Measurements from ENCODE around the gene NME2. TPM values are rescaled to one million over a fixed set of nuclear protein-coding genes. Genes with fewer than 3 reads are reported as not detected.

The NME2 gene
- total and polyA plus RNA-seq, 2 of the 8 experiments (the other 6 are each of a cell fraction or from before 2014, with no cell fraction given) = 827 to 929 TPM

DNA sequence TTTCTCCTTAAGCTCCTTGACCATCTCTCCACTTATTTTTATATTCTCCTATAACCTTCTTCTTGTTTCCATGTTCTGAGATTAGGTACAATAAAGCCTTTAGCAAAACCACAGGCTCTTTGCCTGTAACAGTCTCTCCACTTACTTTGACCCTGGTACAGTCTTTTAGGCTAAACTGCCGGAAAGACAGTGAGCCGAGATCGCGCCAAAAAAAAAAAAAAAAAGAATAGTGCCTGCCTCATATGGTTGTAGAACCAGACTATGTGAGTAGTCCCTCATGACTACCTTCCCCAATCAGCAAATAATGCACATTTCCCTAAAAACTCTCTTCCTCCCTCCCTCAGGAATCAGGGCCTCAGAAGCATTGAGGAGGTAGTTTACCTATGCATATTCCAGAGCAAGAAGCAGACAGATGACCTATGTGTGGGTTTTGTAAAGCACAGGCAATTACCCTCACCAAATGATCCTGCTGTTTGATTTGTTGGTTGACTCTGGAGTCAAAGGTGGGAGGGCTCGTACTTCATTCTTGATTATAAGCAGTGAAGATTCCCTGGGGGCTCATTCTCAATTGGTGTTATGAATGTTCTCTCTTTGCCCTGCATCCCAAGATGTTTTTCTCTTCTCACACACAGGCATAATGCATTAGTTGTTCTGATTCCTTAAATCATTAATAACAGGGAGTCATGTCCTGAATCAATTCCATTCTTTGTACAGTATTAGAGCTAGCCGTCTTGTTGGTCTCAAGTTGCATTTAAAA lies 21.8 kb upstream of the NME2 start:
- Histone ChIP-seq H3K4me3 (ENCODE audit: extremely low read depth in 1 of 4, insufficient read depth in 2 of 4, low read depth in 3 of 4, low read length in 4 of 4) (no peak overlapping the region), H3K36me3 (ENCODE audit: control insufficient read depth in 2 of 4, insufficient read depth in 4 of 4, low read length in 3 of 4) (no peaks in the 10 kb centered on the region), H3K27me3 (replicated peaks in 1 of 4; ENCODE audit: control insufficient read depth in 3 of 4, extremely low read depth in 1 of 4, insufficient read depth in 3 of 4, low read length in 3 of 4) (no peaks in the 10 kb centered on the region), H4K20me1 (replicated peaks in 1 of 2; ENCODE audit: control insufficient read depth in 1 of 2, insufficient read depth in 2 of 2, low read length in 2 of 2) (no peaks in the 10 kb centered on the region), H3K4me1 (replicated peaks in 1 of 4; ENCODE audit: control insufficient read depth in 3 of 4, insufficient read depth in 4 of 4, low read length in 3 of 4) (0 out of 7 replicates have a peak, but pooled peaks cover 0 to 2% (median 0%) of the 10 kb centered on the region in 4 experiments), H3K23ac (ENCODE audit: insufficient read length) (no peak overlapping the region), H3K79me2 (ENCODE audit: control insufficient read depth in 1 of 2, insufficient read depth in 2 of 2, low read length in 2 of 2) (no peaks in the 10 kb centered on the region), H4K91ac (replicated peaks; ENCODE audit: insufficient read length, low read length) (no peak overlapping the region), H3K27ac (ENCODE audit: low read depth, low read length) (no peak overlapping the region), H3K23me2 (ENCODE audit: low read depth, low read length) (no peaks in the 10 kb centered on the region), H2BK120ac (replicated peaks; ENCODE audit: low read depth, low read length) (no peak overlapping the region), H2BK20ac (ENCODE audit: low read length) (no peak overlapping the region), H3K18ac (ENCODE audit: extremely low read depth, low read length) (no peak overlapping the region), H2BK5ac (ENCODE audit: low read depth, low read length) (no peak overlapping the region), H2BK12ac (ENCODE audit: low read depth, low read length) (no peak overlapping the region), H2BK15ac (ENCODE audit: low read length) (no peak overlapping the region), H3K14ac (ENCODE audit: insufficient read length) (no peak overlapping the region), H3K4ac (replicated peaks; ENCODE audit: insufficient read length, low read depth, low read length) (no peak overlapping the region), H3K56ac (replicated peaks; ENCODE audit: insufficient read length, low read depth, low read length) (no peak overlapping the region), H4K8ac (ENCODE audit: extremely low read depth, insufficient read depth, low read length) (no peak overlapping the region), H3K9ac (replicated peaks in 1 of 4; ENCODE audit: extremely low read depth in 1 of 4, low read depth in 3 of 4, low read length in 3 of 4) (no peak overlapping the region), H2AK5ac (ENCODE audit: low read depth, low read length) (no peak overlapping the region), H3K79me1 (ENCODE audit: low read depth, low read length) (no peaks in the 10 kb centered on the region), H2AFZ (ENCODE audit: low read length) (peak overlapping the region; percentile 60; the same call in 1 of the 2 replicates), H3K9me3 (ENCODE audit: insufficient read depth in 2 of 2, low read depth in 1 of 2, low read length in 1 of 2) (no peaks in the 10 kb centered on the region), H4K5ac (ENCODE audit: insufficient read length, low read depth, low read length) (no peak overlapping the region), H3K4me2 (ENCODE audit: insufficient read depth in 1 of 2, low read depth in 2 of 2, low read length in 2 of 2) (no peak overlapping the region)
- 87% methylated on average over 5 of the region's 6 CpGs; no CpG with 5 or more reads in 1 of the 2 experiments for WGBS, 2 experiments (ENCODE audit: extremely low coverage in 1 of 2, insufficient coverage in 1 of 2, insufficient read length in 1 of 2, insufficient replicate concordance in 2 of 2, low coverage in 1 of 2, low lambda C conversion rate in 2 of 2, missing lambda C conversion rate in 1 of 2)
- ChIA-PET CTCF (ENCODE audit: partially characterized antibody) (interaction anchor here (1.1 kb wide), 1 partner anchor 17 kb away, joined by 3 read pairs; no protein-coding TSS in a partner anchor), POLR2A (ENCODE audit: partially characterized antibody) (interaction anchor here (1.3 kb wide), 1 partner anchor 22 kb away, joined by 3 read pairs; the partner anchor contains the start of gene NME2)
- TF ChIP-seq NRF1 (IDR thresholded peaks at IDR 0.05; ENCODE audit: low read depth, low read length) = no peak
- TF ChIP-seq RNF2 (IDR thresholded peaks at IDR 0.05; ENCODE audit: borderline replicate concordance, low read depth, low read length, missing control alignments, poor library complexity, severe bottlenecking) = no peak
- no peak for TF ChIP-seq SP1 (IDR thresholded peaks at IDR 0.05; ENCODE audit: low read depth, low read length)
- DNase-seq (ENCODE audit: low read depth in 1 of 2, low spot score in 2 of 2) (no peak), FAIRE-seq (no peak)

Measured in H1 (cell line).